SK-N-MC (cell line): Measurements from ENCODE around the gene NHERF2.
A peak's percentile ranks its signal among the peaks of the same experiment; 100 is the strongest.

ENCODE experiments used
- DNase-seq: peaks from one replicate; pipeline ENCODE4 v3.0.0-alpha.2; 2011; ENCODE audit warnings: low read depth, low spot score
- H3K27ac ChIP-seq: fragments of 200-600 bp; sonication (generic); 2 replicates; pipeline ENCODE4 v1.5.1; 2016; ENCODE audit warnings: mixed run types
- H3K36me3 ChIP-seq: fragments of 200-600 bp; sonication (generic); 2 replicates; pipeline ENCODE4 v1.6.1; 2017; ENCODE audit warnings: antibody characterized with exemption, low read length, mixed read lengths; ENCODE audit not compliant: insufficient read depth
- H3K4me3 ChIP-seq: fragments of 200-600 bp; sonication (generic); 2 replicates; pipeline ENCODE4 v1.5.1; 2016
- H3K9ac ChIP-seq: fragments of 200-600 bp; sonication (generic); 2 replicates; pipeline ENCODE4 v1.8.0; 2017; ENCODE audit warnings: mixed run types, mixed read lengths; ENCODE audit not compliant: insufficient read length
- H3K9me3 ChIP-seq: fragments of 200-600 bp; sonication (generic); 2 replicates; pipeline ENCODE4 v1.6.1; 2017; ENCODE audit warnings: low read depth, mild to moderate bottlenecking, antibody characterized with exemption, low read length, moderate library complexity, mixed read lengths
- EZH2 ChIP-seq: fragments of 200-600 bp; sonication (generic); IDR thresholded peaks from one replicate; pipeline ENCODE4 v1.6.1; 2017; ENCODE audit warnings: antibody characterized with exemption
- FOXP2 ChIP-seq: optimal IDR thresholded peaks from 2 replicates; pipeline ENCODE3; 2011; ENCODE audit warnings: mild to moderate bottlenecking, moderate library complexity; ENCODE audit not compliant: insufficient read depth; ENCODE audit errors: extremely low read length, control extremely low read depth
- POLR2AphosphoS5 ChIP-seq: IDR thresholded peaks from 2 replicates; pipeline ENCODE4 v1.6.1; 2012; ENCODE audit warnings: mild to moderate bottlenecking, low read depth, low read length, borderline replicate concordance

The NHERF2 gene

GRCh38 chr16:2038382-2039231 is 11.9 kb downstream of the NHERF2 start:
- DNase-seq: no peak
- no peaks in the 10 kb centered on the region for H3K9me3 ChIP-seq
- TF ChIP-seq EZH2 (no peak), FOXP2 (no peak), POLR2AphosphoS5 (no peak)
- peaks cover 3% of the 10 kb centered on the region; the same call in 1 of the 2 replicates for H3K36me3 ChIP-seq
- peak overlapping the region; percentile 99 for H3K27ac ChIP-seq
- H3K9ac ChIP-seq: peak overlapping the region; percentile 43
- peak overlapping the region; percentile 71 for H3K4me3 ChIP-seq

DNA sequence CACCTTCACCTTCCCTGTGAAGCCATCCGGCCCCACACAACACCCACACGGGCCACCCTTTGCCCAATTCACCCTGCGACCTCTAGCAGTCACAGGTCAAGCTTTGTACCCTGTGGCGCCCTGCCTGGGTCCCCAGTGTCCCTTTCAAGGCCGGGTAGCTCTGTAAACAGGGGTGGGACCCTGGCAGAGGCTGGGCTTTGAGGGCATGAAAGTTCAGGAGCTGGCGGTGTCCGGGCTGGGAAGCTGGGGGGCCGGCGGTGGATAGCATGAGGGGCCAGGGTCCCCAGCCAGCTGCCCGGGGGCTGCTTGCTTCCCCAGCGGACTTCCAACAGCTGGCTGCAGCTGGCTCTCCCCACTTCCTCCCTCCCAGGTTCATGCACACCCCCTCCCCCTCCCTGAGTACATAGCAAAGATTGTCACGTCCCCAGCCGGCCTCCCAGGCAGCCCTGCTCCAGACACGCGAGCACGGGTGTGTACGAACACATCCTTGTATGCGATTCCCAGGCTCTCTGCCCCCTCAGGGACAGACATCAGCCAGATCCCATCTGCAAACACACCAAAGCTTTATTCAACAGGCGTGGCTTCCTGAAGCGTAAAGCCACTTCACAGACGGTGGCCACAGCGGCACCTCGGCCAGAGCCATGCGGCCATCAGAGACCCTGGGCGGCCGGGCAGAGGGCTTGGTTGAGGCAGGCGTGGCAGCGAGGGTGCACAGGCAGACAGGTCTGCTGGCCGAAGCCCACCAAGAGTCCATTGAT is 12.8 kb downstream of the NHERF2 start:
- Histone ChIP-seq H3K4me3 (no peak overlapping the region), H3K9me3 (no peaks in the 10 kb centered on the region), H3K9ac (no peak overlapping the region), H3K27ac (peak overlapping the region; percentile 99), H3K36me3 (peaks cover 3% of the 10 kb centered on the region; the same call in 1 of the 2 replicates)
- DNase-seq: no peak
- peak; percentile 19; the same call in 1 of the 2 replicates for TF ChIP-seq POLR2AphosphoS5
- TF ChIP-seq FOXP2: no peak
- no peak for TF ChIP-seq EZH2

GRCh38 chr16:2040041-2040786 is 13.5 kb downstream of the NHERF2 start:
- peaks cover 3% of the 10 kb centered on the region; the same call in 1 of the 2 replicates for H3K36me3 ChIP-seq
- no peak for TF ChIP-seq POLR2AphosphoS5
- no peaks in the 10 kb centered on the region for H3K9me3 ChIP-seq
- no peak overlapping the region for H3K4me3 ChIP-seq
- H3K27ac ChIP-seq: peak overlapping the region; percentile 99
- DNase-seq: no peak
- no peak overlapping the region for H3K9ac ChIP-seq

DNA sequence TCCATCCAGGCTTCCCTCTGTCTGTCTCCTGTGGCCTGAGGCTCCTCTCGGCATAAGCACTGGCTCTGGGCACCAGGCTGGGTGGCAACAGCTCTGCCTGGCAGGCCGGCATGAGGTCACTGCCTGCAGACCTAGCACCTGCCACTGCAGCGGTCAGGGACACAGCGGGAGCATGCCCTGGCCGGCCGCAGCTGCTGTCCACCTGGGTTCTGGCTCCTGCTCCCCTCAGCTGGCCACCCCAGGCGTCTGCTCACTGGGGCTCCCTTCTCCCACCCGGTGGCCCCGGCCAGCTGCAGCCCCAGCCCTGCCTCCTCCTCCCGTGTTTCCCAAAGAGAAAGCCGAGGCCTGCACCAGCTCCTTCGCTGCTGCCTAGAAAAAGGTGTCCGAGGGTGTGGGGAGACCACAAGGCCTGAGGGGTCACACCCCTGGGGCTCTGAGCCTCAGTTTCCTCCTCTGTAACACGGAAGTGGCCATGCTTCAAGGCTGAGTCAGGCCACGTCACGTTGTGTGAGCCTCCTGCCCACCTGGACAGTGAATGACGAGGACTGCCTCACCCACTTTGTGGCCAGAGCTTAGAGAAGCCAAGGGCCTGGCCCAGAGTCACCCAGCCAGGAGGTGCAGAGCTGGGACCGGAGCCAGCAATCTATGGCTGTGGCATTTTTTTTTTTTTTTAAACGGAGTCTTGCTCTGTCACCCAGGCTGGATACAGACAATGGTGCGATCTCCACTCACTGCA is 14.3 kb downstream of the NHERF2 start:
- H3K36me3 ChIP-seq: peaks cover 3% of the 10 kb centered on the region; the same call in 1 of the 2 replicates
- H3K9me3 ChIP-seq: no peaks in the 10 kb centered on the region
- no peak overlapping the region for H3K9ac ChIP-seq
- TF ChIP-seq FOXP2 (no peak), POLR2AphosphoS5 (no peak), EZH2 (no peak)
- H3K4me3 ChIP-seq: no peak overlapping the region
- H3K27ac ChIP-seq: peak overlapping the region; percentile 99
- no peak for DNase-seq

GRCh38 chr16:2042171-2042985 is 15.7 kb downstream of the NHERF2 start:
- Histone ChIP-seq H3K9me3 (no peaks in the 10 kb centered on the region), H3K27ac (peak overlapping the region; percentile 99), H3K9ac (peak overlapping the region; percentile 47), H3K36me3 (no peaks in the 10 kb centered on the region), H3K4me3 (peak overlapping the region; percentile 38)
- DNase-seq: no peak
- no peak for TF ChIP-seq EZH2
- TF ChIP-seq POLR2AphosphoS5: no peak
- no peak for TF ChIP-seq FOXP2

GRCh38 chr16:2042986-2043666 is 16.4 kb downstream of the NHERF2 start:
- Histone ChIP-seq H3K9me3 (no peaks in the 10 kb centered on the region), H3K4me3 (no peak overlapping the region), H3K27ac (peak overlapping the region; percentile 42), H3K36me3 (no peaks in the 10 kb centered on the region), H3K9ac (no peak overlapping the region)
- TF ChIP-seq EZH2 (no peak), FOXP2 (no peak), POLR2AphosphoS5 (no peak)
- DNase-seq: no peak
